PC-9 (cell line): ENCODE results near the gene SASH3.

Experiments used
- CTCF ChIP-seq: fragments of 200-600 bp; sonication (generic); conservative IDR thresholded peaks from 2 replicates; pipeline ENCODE4 v1.6.1; 2017; ENCODE audit warnings: mixed run types, antibody characterized with exemption, mild to moderate bottlenecking, moderate library complexity
- EZH2 ChIP-seq: fragments of 200-600 bp; sonication (generic); IDR thresholded peaks from 2 replicates; pipeline ENCODE4 v1.8.0; 2017; ENCODE audit warnings: antibody characterized with exemption, low read depth

DNA sequence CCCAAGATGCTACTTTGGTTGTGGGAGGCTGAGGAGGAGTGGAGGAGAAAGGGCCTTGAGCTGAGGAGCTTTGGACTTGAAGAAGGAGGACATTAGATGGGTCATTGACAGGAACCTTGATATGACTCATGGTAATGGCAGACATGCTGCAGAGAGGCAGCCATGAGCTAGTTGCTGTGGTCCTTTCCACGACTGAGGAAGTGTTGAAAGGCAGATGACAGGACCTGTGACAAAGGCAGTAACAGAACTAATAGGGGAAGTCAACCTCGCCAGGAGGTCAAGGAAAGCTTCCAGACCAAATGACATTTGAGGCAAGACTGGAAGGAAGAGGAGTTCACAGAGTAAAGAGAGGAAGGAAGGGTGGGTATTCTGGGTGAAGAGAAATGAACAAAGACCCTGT, 48.5 kb upstream of the SASH3 start:
- TF ChIP-seq CTCF (no peak), EZH2 (no peak)
